OCI-LY7 (cell line): ENCODE results near the gene MPHOSPH8.

ENCODE experiments used
- CTCF ChIP-seq: fragments of 200-600 bp; sonication (generic); conservative IDR thresholded peaks from 2 replicates; pipeline ENCODE4 v1.5.1; 2014; ENCODE audit warnings: mild to moderate bottlenecking, antibody characterized with exemption, low read length, moderate library complexity, mixed read lengths
- EZH2phosphoT487 ChIP-seq: fragments of 200-600 bp; sonication (generic); IDR thresholded peaks from 2 replicates; pipeline ENCODE4 v1.6.1; 2018; ENCODE audit warnings: low read depth, borderline replicate concordance, mild to moderate bottlenecking, mixed run types, antibody characterized with exemption, low read length, moderate library complexity, mixed read lengths

- TF ChIP-seq CTCF (no peak), EZH2phosphoT487 (no peak)
Measured at GRCh38 chr13:19695428-19695827, 62.0 kb downstream of the MPHOSPH8 start.
